Measurements from ENCODE around the gene ALX3.
A peak's percentile ranks its signal among the peaks of the same experiment; 100 is the strongest.

ALX3 gene

DNA sequence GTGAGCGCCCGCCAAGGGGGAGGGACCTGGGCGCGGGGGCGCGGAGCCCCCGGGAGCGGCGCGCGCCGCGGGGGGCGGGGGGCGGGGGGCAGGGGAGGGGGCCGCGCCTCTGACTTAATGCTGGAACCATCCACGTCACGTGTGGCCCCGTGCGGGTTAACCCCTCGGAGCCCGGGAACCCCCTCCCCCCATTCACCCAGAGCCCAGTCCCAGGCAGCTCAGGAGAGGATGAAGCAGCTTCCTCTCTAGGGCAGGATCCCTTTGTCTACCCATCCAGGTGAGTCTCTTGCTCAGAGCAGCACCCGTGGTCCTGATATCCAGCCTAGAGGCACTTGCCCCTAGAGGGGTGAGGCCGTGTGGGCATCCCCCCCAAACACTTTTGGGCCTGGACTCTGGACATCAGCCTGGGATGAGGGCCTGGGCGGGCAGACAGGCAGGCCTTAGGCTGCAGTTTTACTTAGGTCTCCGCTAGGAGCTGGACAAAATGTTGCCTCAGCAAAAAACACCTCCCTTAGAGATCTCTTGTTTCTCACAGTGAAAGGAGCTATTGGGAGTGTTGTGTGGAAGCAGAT, at the start of gene ALX3:
Gene ALX3, minus strand, starts transcription at position 2 of the 572 bp plus-strand sequence. CDS start 60 bp downstream, outside the sequence.
- no peak for DNase-seq

DNA sequence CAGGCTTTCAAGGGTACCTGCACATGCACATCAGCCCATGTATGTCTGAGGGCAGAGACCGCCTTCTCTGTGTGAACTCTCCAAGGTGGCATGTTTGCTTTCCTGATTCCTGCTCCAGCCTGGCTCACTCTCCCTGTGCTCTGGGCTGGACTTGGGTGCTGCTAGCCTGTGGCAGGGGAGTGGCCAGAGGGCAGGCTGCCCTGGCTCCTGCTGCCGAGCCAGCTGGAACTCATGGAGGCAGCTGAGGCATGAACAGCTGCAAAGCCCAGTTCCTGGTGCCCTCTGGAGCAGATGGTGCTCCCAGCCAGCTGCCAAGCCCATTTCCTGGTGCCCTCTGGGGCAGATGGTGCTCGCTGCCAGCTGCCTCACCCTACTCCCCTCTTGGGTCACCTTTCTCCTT, 49.4 kb upstream of the ALX3 start:
- DNase-seq: no peak

DNA sequence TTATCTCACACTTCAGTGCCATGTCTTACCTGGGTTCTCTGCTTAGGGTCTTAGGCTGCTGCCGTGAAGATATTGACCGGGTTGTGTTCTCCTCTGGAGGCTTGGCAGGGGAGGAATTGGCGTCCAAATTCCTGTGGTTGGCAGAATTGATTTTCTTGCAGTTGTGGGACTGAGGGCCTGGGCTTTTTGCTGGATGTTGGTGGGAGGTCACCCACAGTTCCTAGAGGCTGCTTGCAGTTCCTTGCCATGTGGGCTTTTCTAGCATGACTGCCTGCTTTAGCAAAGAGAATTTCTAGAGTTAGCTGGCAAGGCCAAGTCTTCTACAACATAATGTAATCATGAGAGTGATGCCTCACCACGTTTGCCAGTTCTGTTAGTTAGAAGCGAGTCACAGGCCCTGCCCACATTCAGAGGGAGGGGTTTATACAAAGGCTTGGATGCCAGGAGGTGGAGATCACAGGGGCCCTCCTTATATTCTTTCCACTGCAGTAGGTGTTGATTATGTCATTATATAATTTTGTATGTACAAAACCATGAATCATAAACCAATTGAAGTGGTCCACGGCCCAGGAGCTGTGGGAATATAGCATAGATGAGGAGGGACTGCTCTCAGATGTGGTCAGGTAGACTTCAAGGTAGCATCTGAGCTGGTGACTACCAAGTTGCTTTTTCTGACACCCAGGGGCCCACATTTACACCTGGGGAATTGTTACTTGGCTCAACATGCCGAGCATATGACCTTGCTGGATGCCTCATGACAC, 48.3 kb upstream of the ALX3 start:
- no peak for DNase-seq

DNA sequence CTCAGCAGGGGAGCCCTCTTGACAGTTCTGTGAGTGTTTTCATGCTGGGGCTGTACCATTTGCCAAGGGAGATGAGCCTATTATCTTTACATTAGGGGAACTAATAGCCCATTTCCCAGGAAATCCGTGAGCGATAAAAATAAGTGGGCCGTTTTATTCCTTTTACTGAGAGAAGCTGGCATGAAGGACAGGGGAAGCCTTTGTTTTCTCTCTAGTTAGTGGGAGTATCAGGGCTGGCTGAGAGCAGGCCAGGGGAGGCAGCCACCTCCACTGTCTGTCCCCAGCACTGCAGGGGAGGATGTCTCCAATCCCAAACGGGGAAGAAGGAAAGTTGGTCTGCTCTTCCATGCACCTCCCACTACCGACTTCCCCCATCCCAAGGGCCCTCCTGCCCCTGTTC, 44.3 kb upstream of the ALX3 start:
- DNase-seq: no peak

DNA sequence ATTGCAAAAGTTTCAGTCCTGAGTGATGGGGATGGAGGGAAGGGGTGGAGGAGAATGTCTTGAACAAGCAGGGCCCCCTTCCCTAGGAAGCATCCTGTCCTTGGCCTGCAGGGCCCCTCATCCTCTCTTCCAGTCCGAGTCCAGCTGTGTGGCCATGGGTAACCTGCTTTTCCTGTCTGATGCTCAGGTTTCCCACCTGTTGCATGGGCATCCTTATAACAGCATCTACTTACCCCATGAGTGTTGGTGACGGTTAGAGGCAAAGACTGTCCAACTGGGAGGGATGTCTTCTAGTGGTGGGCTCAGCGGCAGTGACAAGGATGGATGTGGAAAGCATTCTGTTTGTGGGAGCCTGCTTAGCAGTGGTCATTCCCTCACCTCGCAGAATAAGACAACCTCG, 43.7 kb upstream of the ALX3 start:
- no peak for DNase-seq

DNA sequence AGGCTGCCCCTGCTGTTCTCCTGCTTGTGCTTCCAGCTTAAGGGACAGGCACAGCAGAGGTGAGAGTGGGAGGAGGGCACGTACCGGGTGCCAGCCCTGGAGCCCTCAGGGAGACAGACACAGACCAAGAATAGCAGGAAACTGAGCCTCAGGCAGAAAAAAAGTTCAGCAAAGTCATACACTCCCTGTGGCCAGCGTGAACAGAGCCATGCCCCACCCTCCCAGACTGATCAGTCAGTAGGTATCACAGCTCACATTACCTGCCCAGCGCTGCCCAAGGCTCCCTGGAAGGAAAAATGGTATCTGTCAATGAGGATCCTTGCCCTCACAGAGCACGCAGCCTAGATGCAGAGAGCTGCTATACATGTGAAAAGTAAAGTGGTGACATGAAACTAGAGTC, 43.1 kb upstream of the ALX3 start:
- no peak for DNase-seq

DNA sequence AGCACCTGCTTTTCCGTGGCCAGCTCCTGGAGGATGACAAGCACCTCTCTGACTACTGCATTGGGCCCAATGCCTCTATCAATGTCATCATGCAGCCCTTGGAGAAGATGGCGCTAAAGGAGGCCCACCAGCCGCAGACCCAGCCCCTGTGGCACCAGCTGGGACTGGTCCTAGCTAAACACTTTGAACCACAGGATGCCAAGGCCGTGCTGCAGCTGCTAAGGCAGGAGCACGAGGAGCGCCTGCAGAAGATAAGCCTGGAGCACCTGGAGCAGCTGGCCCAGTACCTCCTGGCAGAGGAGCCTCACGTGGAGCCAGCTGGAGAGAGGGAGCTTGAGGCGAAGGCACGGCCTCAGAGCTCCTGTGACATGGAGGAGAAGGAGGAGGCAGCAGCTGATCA, 42.2 kb upstream of the ALX3 start:
- no peak for DNase-seq

DNA sequence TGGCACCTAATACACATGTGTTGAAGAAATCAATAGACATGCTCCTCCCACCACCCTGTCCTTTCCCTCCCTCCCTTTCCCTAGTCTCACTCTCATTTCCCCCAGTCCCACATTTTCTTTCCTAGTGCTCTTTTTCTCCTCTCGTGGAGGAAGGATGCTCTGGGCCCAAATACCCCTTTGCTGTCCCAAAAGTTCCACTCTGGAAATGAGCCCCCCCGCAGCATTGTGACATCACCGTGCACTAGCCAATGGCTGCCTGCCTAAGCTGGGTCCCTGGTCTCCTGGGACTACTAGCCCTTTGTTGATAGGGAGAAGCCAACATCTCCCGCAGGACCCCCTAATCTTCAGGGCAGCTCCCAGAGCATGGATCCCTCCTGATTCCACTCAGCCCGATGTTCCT, 41.7 kb upstream of the ALX3 start, which contains the start of gene UBL4B:
Gene UBL4B, plus strand, starts transcription at position 301 of the 400 bp plus-strand sequence. Its CDS starts 92 bp downstream, at position 393.
- no peak for DNase-seq

DNA sequence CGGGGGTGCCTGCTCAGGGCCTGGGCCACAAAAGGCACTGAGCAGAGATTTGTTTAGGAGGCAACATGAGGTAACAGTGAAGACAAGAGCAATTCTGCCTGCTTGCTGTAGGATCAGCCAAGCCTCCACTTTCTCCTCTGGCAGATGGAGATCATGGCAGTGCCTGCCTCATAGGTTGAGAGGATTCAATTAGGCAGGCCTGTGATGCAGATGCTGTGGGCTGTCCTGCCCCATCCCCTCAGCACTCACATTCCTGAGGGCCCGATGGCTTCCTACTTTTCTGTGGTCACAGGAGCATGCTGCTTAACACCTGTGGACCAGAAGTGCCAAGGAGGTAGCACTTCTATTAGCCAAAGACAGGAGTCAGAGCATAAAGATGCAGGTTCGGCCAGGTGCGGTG, 40.6 kb upstream of the ALX3 start:
- DNase-seq: no peak

DNA sequence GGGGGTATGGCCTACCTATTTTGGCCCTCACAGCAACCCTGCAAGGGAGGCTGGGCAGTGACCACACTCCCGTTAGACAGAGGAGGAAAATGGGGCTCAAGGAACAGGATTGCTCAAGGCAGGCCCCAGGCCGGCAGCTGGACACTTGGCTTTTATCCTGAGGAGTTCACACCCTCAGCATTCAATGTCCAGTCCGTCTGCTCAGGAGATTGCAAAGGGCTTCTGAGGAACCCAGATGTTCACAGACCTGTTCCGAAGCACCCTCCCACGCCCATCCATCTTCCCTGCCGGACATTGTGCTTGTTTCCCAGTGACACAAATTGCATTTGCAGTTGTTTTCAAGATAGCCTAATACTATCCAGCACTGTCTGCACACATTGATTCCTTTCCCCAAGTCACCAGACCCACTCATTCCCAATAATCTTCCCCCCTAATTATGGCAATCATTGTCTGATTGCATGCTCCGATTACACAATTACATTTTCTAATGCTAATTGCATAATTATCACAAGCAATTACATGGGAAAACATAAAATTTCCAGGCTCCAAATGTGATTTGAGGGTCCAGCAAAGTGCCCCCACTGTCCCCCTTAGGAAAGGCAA, 37.5 kb upstream of the ALX3 start:
- DNase-seq: no peak

DNA sequence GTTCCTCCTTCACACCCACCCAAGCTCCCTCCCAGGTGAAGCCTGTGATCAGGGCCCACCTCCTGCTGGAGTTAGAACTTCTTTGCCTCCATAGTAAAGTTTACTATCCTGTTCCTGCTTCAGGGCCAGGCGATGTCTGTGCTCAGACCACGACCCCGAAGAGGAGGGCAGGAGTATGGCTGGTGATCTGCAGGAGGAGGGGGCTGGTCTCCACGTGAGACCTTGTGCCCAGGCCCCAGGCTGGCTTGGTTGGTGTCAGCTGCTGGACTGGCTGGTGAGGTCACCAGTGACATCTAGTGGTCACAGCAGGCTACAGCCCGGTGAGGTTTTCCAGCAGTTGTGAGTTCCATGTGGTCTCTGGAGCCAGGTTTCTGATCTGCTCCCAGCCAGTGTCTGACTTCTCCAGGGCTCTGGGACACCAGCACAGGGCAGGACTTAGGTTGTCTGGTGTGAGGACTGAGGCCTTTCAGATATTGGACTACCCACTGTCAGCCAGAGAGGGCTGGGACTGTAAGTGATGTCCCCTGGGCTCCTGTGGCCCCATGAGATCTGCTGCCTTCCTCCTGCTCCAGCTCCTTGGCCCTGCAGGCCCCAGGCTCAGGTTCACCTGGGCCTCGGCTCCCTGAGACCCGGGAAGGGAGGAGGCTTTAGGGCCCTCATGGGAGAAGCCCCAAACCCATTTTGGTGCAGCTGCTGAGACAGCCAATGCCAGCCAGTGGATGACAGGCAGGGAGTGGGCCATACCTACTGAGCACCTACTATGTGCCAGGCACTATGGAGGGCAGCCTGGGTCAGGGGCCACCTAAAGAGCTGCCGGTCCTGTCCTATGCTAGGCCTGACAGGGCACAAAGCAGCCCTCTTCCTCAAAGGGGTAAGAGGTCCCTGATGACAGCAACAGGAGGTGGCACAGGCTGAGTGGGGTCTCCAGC, 35.8 kb upstream of the ALX3 start:
- peak; percentile 81 for DNase-seq

DNA sequence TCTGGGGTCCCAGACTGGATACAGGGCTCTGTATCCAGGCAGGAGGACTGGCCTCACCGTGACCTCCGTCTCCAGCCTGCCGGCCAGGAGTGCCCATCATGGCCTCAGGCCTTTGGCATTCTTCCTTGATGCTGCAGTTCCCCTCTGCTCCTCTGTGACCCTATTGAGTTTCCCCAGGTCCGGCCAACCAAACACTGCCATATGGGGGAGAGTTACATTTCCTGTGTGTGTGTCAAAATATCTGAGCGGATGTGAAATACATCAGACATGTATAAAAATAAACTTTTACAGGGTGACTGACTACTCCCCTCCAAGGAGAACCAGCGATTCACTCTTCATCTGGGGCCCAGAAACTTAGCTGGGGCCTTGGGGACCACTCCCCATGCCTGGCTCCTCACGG, 31.6 kb upstream of the ALX3 start:
- no peak for DNase-seq

DNA sequence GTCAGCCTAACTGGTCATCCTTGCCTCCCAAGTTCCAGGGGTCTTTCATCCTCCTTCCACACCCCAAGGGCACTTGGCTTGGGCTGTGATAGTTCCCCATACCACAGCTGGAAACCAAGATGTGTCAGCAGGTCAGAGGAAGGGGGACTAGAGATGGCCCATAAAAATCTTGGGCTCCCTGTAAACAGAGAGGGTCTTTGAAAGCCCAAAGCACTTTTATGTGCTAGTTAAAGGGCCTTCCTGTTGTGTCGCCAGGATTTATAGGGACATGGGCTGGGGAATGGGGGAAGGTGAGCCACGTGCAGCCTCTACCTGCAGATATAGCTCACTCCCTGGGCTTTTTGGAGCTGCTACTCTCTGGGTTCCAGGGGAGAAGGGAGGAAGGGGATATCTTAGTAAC, 29.9 kb upstream of the ALX3 start:
- no peak for DNase-seq

DNA sequence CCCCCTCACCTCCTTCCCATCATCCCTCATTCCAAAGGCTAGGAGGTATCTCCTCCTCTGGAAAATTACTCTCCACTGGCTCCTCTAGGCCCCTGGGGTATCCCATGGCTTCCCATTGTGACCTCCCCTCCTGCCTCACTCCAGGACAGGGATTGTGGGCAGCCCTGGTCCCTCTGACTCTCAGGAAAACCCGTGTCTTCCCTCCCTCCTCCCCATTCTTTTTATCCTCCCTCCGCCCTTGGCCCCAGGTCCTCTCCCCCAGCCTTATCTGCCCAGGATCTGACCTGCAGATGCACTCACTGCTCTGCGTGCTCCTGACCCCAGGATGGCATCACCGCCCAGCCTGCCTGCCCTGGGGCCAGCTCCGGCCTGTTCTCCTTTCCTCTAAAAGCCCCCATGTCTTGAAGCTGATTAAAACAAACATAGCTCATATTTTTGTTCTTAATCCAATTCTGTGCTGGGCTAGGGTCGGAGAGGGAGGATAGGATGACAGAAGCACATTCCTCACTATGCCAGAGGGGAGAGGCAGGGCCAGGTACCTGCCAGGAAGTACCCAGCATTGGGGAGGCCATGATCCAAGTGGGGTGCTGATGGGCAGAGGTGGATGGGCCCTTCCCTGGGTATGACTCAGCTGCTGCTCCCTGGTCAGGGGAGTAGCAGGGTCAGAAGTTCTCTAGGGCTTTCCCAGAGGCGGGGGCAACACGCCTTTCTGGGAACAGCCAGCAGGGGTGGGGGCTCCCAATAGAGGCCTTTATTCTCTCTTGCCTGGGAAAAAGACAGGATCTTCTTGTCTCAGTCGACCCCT, 28.0 kb upstream of the ALX3 start:
- DNase-seq: no peak

DNA sequence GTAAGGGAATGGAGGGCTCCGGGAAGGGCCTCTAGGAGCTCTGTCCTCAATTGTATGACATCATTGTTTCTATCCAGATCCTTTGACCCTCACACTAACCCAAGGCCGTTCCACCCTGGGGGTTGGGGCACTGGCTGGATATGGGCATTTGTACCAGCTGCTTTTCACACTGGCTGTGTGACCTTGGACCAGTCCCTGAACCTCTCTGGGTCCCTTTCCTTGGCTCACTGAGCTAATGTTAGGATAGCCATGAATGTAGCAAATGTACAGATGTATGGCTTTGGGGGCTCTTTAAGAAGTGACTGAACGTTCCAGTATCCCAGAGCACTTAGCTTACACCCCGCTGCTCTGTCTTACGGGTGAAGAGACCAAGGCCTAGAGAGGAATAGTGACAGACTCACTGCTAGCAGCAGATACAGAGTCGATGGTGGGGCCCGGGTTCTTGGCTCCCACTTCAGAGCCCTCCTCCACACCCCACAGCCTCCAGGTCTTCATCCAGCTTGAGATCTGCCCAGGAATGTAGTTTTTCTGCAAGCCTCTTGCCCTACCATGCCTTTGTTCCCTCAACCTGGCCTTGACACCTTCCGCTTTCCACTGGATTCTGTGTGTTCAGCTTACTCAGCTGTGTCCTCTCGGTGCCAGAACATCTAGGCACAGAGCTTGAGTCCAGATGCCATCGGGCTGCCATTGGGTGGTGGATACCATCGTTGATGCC, 27.2 kb upstream of the ALX3 start:
- DNase-seq: no peak

DNA sequence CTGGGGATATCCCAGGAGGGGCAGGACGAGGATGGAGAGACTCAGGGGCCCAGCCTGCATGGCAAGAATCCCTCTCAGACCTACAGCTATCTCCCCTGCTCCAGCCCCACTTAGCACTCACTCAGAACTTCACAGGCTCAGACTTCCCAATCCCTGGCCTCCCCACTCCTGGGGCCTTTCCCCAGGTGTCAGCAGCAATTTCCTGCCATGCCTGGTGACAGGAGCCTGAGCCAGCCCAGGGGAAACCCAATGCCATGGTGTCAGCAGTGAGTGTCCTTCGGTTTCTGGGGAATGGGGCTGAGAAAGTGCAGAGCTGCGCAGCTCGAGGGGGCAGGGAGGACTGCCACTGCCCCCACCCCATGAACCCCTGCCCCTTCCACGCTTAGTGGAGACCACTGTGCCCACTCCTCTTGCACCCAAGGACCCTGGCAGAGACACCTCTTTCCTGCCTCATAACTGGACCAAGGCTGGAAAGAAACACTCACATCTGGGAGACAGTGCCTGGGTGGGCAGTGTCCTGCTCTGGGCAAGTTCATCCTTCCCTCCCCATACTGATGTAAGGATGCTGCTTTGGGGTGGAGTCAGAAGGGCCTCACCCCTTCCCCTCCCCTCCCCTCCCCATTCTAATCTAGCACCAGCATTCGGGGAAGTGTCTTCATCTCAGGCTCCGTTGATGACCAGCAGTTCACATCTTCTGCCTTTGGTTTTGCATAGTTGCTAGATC, 24.6 kb upstream of the ALX3 start:
- DNase-seq: no peak

DNA sequence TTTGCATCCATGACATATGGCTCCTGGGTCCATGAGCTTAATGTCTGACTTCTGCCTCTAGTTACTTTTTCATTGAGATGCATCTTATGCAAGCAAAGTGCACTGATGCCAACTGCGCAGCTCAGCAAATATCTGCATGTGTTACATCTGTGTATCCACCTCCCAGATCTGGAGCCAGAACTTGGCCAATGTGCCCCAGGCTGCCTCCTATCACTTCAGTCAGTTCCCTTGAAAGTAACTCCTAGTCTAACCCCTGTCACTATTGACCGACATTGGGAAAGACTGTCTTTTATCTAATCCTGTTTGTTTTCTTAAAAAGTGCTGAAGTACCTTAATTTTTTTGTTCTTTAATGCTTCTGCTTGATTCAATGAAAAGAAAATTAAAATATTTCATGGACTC, 22.5 kb upstream of the ALX3 start:
- no peak for DNase-seq

DNA sequence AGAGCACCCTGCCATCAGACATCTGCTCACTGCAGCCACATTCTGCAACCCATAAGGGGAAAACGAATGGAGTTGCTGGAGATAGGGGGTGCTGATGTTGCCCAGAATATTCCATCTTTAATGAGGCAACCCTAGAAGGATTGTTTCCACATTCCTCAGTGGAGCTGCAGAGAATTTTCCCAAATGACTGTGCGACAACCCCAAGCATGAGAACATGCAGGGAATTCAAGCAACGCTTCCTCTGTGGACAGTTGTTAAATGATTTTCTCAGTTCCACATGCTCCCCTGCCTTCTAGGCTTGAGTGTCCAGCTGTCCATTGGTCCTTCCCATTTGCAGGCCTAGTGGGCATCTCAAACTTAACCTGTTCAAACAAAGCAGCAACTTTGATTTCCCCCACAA, 21.3 kb upstream of the ALX3 start:
- DNase-seq: no peak

DNA sequence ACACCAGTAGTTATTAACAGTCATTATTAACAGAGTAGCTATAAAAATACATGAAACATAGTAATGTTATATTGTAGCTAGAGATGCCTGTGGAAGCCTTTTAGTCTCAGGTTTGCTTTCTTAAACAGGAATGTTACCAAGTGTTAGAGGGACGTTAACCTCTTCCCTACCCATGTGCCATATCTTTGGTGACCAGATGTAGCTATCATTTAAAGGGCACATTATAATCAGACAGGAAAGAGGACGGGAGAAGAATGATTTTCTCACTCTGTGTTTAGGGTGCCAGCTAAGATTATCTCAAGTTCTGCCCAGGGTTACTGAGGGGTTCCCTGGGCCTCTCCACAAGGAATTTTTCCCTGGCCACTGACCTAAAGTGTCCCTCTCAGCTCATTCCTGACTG, 20.9 kb upstream of the ALX3 start:
- DNase-seq: no peak

DNA sequence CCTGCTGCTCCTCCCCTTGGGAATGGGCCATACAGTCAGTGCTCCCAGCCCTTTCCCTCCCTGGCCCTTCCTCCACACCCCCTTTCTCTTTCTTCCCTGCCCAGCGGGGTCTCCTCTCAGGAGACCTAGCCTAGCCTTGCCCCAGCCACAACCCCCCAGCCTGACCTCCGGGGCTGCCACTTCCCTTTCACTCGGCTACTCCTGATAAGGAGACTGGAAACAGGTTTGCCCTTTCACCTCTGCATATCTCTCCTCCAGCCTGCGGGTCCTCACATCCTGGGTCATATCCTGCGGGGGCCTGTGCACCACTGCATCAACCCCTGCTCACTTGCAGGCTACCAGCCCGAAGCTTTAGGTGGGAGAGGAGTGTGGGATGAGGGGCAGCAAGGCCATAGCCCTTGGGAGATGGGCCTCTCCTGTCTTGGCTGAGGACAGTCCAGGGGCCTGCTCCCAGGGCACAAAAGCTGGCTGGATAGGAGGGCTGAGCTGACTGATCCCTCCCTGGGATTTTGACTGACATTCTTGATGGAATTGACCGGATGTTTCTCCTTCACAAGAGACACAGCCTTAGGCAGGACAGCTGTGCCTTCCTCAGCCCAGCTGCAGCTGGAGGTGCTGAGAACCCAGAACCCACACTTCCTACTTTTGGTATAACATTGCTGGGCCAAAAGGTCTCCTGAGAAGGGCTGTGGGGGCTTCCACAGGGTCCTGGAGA, 19.2 kb upstream of the ALX3 start:
- no peak for DNase-seq
